ENCODE measurements around the gene VAV2.
"Not testable (repeated sequence)": the region's sequence is repeated elsewhere in the genome, so short reads cannot be mapped to it uniquely, and the experiment has no call there.

The VAV2 gene

DNA sequence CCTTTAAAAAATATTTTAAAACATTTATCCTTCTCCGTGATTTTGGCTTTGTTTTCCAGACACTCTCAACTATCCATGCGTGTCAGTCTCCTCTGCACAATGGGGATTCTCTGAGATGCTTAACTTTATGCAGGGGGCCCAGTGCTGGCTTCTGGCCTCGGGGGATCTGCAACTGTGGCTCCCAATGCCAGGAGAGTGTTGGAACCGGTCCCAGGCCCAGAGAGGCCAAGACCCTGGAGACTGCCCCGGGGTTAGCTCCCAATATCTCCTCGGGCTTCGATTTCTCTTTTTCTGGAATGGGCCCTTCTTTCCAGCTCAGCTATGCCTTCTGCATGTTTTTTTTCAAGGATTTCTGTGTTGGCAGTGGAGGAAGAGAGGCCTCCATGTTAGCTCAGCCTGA, 233.9 kb downstream of the VAV2 start:
- DNase-seq (ENCODE audit: low read depth in 1 of 2, low spot score in 1 of 2): no peak

GRCh38 chr9:133754688-133755227, 237.4 kb downstream of the VAV2 start:
- DNase-seq (ENCODE audit: low read depth in 1 of 2, low spot score in 1 of 2): no peak

GRCh38 chr9:133754187-133754586, 237.9 kb downstream of the VAV2 start:
- no peak for DNase-seq (ENCODE audit: low read depth in 1 of 2, low spot score in 1 of 2)

DNA sequence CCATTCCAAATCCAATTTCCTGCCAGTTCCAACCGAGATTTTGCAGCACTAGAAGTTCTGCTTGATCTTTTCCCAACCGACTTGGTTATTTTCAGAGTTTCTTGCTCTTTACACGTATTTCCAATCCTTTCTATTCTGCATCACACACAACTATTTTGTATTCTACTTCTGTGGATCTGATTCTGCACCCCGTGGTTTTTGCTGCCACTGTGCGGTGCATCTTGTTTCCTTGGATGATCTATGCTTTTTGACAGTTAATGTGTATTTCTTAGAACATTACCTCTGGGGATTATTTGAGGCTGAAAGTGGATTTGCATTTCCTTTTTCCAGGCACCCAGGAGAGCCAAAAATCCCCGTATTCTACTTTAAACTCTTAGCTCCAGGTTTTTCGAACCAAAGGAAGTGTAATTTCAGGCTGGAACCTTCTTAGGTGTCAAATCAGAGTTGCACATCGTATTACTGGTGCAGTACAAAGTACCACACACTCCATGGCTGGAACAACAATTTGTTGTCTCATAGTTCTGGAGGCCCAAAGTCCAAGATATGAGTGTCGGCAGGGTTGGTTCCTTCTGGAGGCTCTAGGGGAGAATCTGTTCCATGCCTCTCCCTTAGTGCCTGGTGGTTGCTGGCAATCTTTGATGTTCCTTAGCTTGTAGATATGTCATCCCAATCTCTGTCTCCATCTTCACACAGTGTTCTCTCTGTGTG, 239.2 kb downstream of the VAV2 start:
- no peak for DNase-seq (ENCODE audit: low read depth in 1 of 2, low spot score in 1 of 2)

GRCh38 chr9:133750982-133751649, 241.0 kb downstream of the VAV2 start:
- no peak for DNase-seq (ENCODE audit: low read depth in 1 of 2, low spot score in 1 of 2)

DNA sequence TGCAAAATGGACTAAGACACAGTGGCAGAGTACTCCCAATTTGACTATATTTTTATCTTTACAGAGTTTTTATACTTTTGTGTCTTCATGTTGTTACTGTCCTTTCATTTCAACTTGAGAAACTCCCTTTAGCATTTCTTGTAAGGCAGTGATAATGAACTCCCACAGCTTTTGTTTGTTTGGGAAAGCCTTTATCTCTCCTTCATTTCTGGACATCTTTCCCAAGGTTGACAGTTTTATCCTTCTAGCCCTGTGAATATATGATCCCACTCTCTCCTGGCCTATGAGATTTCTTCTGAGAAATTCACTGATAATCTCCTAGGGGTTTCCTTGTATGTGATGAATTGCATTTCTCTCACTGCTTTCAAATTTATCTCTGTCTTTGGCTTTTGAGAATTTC, 244.8 kb downstream of the VAV2 start:
- no peak for DNase-seq (ENCODE audit: low read depth in 1 of 2, low spot score in 1 of 2)

DNA sequence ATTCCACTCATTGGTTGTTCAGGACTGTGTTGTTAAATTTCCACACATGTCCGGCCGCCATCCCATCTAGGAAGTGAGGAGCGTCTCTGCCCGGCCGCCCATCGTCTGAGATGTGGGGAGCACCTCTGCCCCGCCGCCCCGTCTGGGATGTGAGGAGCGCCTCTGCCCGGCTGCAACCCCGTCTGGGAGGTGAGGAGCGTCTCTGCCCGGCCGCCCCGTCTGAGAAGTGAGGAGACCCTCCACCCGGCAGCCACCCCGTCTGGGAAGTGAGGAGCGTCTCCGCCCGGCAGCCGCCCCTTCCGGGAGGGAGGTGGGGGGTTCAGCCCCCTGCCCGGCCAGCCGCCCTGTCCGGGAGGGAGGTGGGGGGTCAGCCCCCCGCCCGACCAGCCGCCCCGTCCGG, 247.6 kb downstream of the VAV2 start:
- not testable (repeated sequence) for DNase-seq (ENCODE audit: low read depth in 1 of 2, low spot score in 1 of 2)

GRCh38 chr9:133742849-133743444, 249.2 kb downstream of the VAV2 start:
- peak; percentile 54 to 63 for DNase-seq (ENCODE audit: low read depth in 1 of 2, low spot score in 1 of 2)

GRCh38 chr9:133742251-133742650, 249.9 kb downstream of the VAV2 start:
- no peak for DNase-seq (ENCODE audit: low read depth in 1 of 2, low spot score in 1 of 2)

- no peak for DNase-seq (ENCODE audit: low read depth in 1 of 2, low spot score in 1 of 2)
Observed at GRCh38 chr9:133741716-133742115, 250.4 kb downstream of the VAV2 start.

DNA sequence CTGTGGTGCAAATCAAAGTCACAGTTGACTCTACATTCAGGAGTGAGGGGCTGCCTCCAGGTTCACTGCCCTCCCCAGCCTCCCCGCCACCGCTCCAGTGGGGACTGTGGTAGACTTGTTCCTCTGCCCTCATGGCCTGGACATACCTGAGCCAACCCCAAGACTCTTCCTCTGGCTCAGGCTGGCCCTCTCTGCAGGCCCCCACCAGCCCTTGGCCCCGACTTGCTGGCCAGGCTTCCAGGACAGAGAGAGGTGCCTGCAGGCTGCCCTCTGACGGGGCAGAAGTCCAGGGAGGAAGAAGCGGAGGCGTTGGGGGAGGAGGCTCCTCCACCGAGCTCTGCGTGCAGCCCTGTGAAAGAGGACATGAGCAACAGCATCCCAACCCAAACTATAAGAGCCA, 251.2 kb downstream of the VAV2 start:
- no peak for DNase-seq (ENCODE audit: low read depth in 1 of 2, low spot score in 1 of 2)

GRCh38 chr9:133739408-133740280, 252.5 kb downstream of the VAV2 start:
- no peak for DNase-seq (ENCODE audit: low read depth in 1 of 2, low spot score in 1 of 2)

DNA sequence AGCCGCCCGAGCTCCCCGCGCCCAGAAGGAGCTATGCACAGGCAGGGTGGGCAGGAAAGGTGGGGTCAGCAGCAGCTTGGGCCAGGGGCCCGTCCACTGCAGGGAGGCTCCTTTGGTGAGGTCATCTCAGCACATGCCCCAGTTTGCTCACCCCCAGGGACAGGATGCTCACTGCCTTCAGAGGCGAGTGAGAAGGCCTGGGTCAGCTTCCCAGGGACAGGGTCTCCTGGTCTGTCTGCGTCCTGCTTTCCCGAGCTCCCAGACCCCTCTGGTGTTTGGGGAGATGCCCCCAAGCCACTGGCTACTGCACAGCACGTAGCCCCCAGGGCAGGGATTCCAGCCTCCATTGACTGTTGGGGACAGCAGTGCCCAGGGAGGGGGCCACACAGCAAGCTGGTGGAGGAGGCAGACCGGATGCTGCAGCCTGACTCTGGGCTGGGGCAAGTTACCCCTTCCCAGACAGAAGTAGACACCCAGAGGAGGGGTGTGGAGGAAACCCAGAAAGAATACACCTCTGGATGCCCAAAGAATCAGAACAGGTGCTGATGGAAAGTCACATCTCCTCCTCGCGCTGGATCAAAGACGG, 253.4 kb downstream of the VAV2 start:
- DNase-seq (ENCODE audit: low read depth in 1 of 2, low spot score in 1 of 2): no peak

DNA sequence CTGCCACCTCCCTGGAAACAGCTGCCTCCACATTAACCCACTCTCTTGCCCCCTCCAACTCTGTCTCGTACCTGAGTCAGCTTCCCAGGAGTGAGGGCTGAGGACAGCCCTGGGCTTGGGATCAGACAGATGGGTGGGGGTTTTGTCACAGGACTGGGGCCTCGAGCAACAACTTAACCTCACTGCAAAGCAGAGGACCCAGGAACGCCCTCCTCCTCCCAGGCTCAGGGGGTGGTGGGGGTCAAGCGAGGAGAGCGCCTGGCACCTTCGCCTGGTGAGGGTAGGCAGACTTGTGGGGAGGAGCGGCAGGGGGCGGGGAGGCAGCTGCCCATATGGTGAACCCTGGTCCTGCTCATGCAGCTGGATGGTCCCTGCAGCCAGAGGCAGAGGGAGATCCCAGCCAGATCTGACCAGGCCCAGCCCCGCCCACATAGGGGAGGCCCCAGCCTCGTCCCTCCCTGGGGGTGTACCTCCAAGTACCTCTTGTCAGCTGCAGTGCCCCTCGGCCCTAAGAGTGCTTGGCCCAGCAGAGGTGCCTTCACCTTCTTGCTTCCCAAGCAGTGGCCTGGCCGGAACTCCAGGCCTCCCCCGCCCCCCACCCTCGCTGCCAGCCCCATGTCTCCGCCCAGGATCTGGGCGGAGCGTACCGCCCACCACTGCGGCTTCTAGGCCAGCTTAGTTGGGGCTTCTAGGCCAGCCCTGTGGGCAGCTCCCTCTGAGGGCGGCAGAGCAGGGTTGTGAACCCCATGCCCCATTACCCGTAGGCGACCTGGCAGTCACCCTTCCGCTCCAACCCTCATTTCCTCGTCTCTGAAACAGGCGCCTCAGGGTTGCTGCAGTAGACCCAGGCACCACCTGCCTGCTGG, 254.1 kb downstream of the VAV2 start, which contains the start of gene SARDH:
Gene SARDH, minus strand, starts transcription at position 579 of the 866 bp plus-strand sequence. CDS start 4,179 bp downstream, outside the sequence.
- peak in 1 of 2 donors; percentile 25 for DNase-seq (ENCODE audit: low read depth in 1 of 2, low spot score in 1 of 2)

- DNase-seq (ENCODE audit: low read depth in 1 of 2, low spot score in 1 of 2): no peak
Observed at GRCh38 chr9:133737071-133737773, 254.9 kb downstream of the VAV2 start.

- DNase-seq (ENCODE audit: low read depth in 1 of 2, low spot score in 1 of 2): no peak
Observed at GRCh38 chr9:133735931-133736330, 256.2 kb downstream of the VAV2 start.

DNA sequence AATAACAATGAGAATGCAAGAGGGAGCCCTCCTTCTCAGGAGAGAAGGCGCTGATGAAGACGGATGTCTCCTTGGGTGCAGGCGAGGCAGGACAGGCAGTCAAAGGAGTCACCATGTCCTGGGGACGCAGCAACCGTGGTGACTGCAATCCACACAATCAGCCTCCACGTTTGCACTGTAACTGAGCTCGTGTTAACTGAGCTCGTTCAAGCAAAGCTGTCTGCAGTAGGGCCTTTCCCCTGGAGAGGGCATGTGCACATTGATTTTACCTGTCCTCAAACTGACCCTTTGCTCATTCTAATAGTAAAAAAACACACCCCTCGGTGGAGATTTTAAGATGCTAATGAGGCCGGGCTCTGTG, 256.7 kb downstream of the VAV2 start:
- DNase-seq (ENCODE audit: low read depth in 1 of 2, low spot score in 1 of 2): no peak

GRCh38 chr9:133734590-133735414, 257.3 kb downstream of the VAV2 start:
- DNase-seq (ENCODE audit: low read depth in 1 of 2, low spot score in 1 of 2): no peak

All from stimulated activated CD4-positive, alpha-beta T cell treated with anti-CD3 and anti-CD28 coated beads, Interleukin-15, amount 100 ng/mL, for 1 hour (primary cell).